ENCODE results near the gene EML2. TPM values are rescaled to one million over a fixed set of nuclear protein-coding genes. Genes with fewer than 3 reads are reported as not detected.

Gene EML2
- total and polyA plus RNA-seq, 2 experiments from 2014 or later = 13.9 to 17.0 TPM

GRCh38 chr19:45592366-45592765 lies 46.8 kb downstream of the EML2 start:
- Histone ChIP-seq H3K27me3 (peaks cover 25% of the 10 kb centered on the region), H4K20me1 (ENCODE audit: insufficient read depth, poor library complexity, severe bottlenecking) (no peaks in the 10 kb centered on the region), H3K79me2 (no peaks in the 10 kb centered on the region), H3K4me3 (no peak overlapping the region), H3K27ac (no peak overlapping the region), H2AFZ (no peak overlapping the region), H3K4me2 (no peak overlapping the region), H3K9me2 (replicated peaks; ENCODE audit: insufficient read depth) (no peaks in the 10 kb centered on the region), H3K4me1 (ENCODE audit: insufficient read depth) (no peaks in the 10 kb centered on the region), H3K36me3 (replicated peaks; ENCODE audit: insufficient read depth, low read depth) (no peaks in the 10 kb centered on the region), H3K9me3 (ENCODE audit: low read depth) (no peaks in the 10 kb centered on the region)
- no peak for DNase-seq (ENCODE audit: low spot score)
- TF ChIP-seq EZH2 (IDR thresholded peaks at IDR 0.05; ENCODE audit: borderline replicate concordance) = no peak
- 74% methylated on average over 4 of the region's 4 CpGs for WGBS (ENCODE audit: low lambda C conversion rate, missing lambda C conversion rate)

- Histone ChIP-seq H3K4me1 (ENCODE audit: insufficient read depth) (no peaks in the 10 kb centered on the region), H3K9me3 (ENCODE audit: low read depth) (no peaks in the 10 kb centered on the region), H4K20me1 (ENCODE audit: insufficient read depth, poor library complexity, severe bottlenecking) (no peaks in the 10 kb centered on the region), H3K27me3 (peaks cover 17% of the 10 kb centered on the region), H3K27ac (no peak overlapping the region), H2AFZ (no peak overlapping the region), H3K9me2 (replicated peaks; ENCODE audit: insufficient read depth) (no peaks in the 10 kb centered on the region), H3K4me2 (no peak overlapping the region), H3K4me3 (no peak overlapping the region), H3K79me2 (no peaks in the 10 kb centered on the region), H3K36me3 (replicated peaks; ENCODE audit: insufficient read depth, low read depth) (no peaks in the 10 kb centered on the region)
- DNase-seq (ENCODE audit: low spot score) = no peak
- WGBS (ENCODE audit: low lambda C conversion rate, missing lambda C conversion rate) = 98% methylated on average over 21 of the region's 21 CpGs
- TF ChIP-seq EZH2 (IDR thresholded peaks at IDR 0.05; ENCODE audit: borderline replicate concordance) (no peak), CTCF (IDR thresholded peaks at IDR 0.05; ENCODE audit: poor library complexity) (no peak), EZH2phosphoT487 (IDR thresholded peaks at IDR 0.05; ENCODE audit: low read depth, severe bottlenecking, unreplicated experiment) (no peak)
Observed at GRCh38 chr19:45591638-45592005, 47.6 kb downstream of the EML2 start.

GRCh38 chr19:45591004-45591637 lies 48.1 kb downstream of the EML2 start:
- no peaks in the 10 kb centered on the region for H3K4me1 ChIP-seq (ENCODE audit: insufficient read depth)
- peaks cover 12% of the 10 kb centered on the region for H3K27me3 ChIP-seq
- no peaks in the 10 kb centered on the region for H3K9me3 ChIP-seq (ENCODE audit: low read depth)
- H4K20me1 ChIP-seq (ENCODE audit: insufficient read depth, poor library complexity, severe bottlenecking) = no peaks in the 10 kb centered on the region
- H2AFZ ChIP-seq = no peak overlapping the region
- no peak overlapping the region for H3K4me3 ChIP-seq
- H3K36me3 ChIP-seq (replicated peaks; ENCODE audit: insufficient read depth, low read depth) = no peaks in the 10 kb centered on the region
- no peaks in the 10 kb centered on the region for H3K79me2 ChIP-seq
- TF ChIP-seq EZH2 (IDR thresholded peaks at IDR 0.05; ENCODE audit: borderline replicate concordance) (no peak), CTCF (IDR thresholded peaks at IDR 0.05; ENCODE audit: poor library complexity) (peak; percentile 44)
- 56% methylated on average over 47 of the region's 48 CpGs for WGBS (ENCODE audit: low lambda C conversion rate, missing lambda C conversion rate)
- no peak overlapping the region for H3K27ac ChIP-seq
- DNase-seq (ENCODE audit: low spot score) = peak; percentile 63
- H3K9me2 ChIP-seq (replicated peaks; ENCODE audit: insufficient read depth) = no peaks in the 10 kb centered on the region
- H3K4me2 ChIP-seq = no peak overlapping the region

- no peak overlapping the region for H3K4me2 ChIP-seq
- H3K4me3 ChIP-seq = no peak overlapping the region
- no peak overlapping the region for H3K27ac ChIP-seq
- H3K9me2 ChIP-seq (replicated peaks; ENCODE audit: insufficient read depth) = no peaks in the 10 kb centered on the region
- WGBS (ENCODE audit: low lambda C conversion rate, missing lambda C conversion rate) = 65% methylated on average over 15 of the region's 15 CpGs
- H3K36me3 ChIP-seq (replicated peaks; ENCODE audit: insufficient read depth, low read depth) = no peaks in the 10 kb centered on the region
- no peak overlapping the region for H2AFZ ChIP-seq
- TF ChIP-seq CTCF (IDR thresholded peaks at IDR 0.05; ENCODE audit: poor library complexity) = no peak
- TF ChIP-seq EZH2phosphoT487 (IDR thresholded peaks at IDR 0.05; ENCODE audit: low read depth, severe bottlenecking, unreplicated experiment) = no peak
- no peak for TF ChIP-seq EZH2 (IDR thresholded peaks at IDR 0.05; ENCODE audit: borderline replicate concordance)
- peaks cover 6% of the 10 kb centered on the region for H3K27me3 ChIP-seq
- DNase-seq (ENCODE audit: low spot score) = no peak
- no peaks in the 10 kb centered on the region for H3K4me1 ChIP-seq (ENCODE audit: insufficient read depth)
- H4K20me1 ChIP-seq (ENCODE audit: insufficient read depth, poor library complexity, severe bottlenecking) = no peaks in the 10 kb centered on the region
- H3K79me2 ChIP-seq = no peaks in the 10 kb centered on the region
- H3K9me3 ChIP-seq (ENCODE audit: low read depth) = no peaks in the 10 kb centered on the region
Observed at GRCh38 chr19:45590300-45591003, 48.7 kb downstream of the EML2 start.

All from hepatocyte (in vitro differentiated cells).